Mucosa of rectum (tissue), 2 donors: Measurements from ENCODE around the gene HEBP1.

Source experiments
- H3K27ac ChIP-seq, 2 donors: one replicate each; pipeline ENCODE4 v1.7.0; 2013; ENCODE audit warnings: inconsistent platforms in 2 of 2, low read depth in 2 of 2, low read length in 2 of 2
- H3K27me3 ChIP-seq, 2 donors: one replicate each; pipeline ENCODE4 v1.7.0; 2013; ENCODE audit warnings: low read length in 2 of 2; ENCODE audit not compliant: control insufficient read depth in 2 of 2, insufficient read depth in 2 of 2
- H3K36me3 ChIP-seq, 2 donors: one replicate each; pipeline ENCODE4 v1.7.0; 2013; ENCODE audit warnings: low read length in 2 of 2; ENCODE audit not compliant: control insufficient read depth in 2 of 2, insufficient read depth in 2 of 2
- H3K4me1 ChIP-seq, 2 donors: one replicate each; pipeline ENCODE4 v1.7.0; 2013; ENCODE audit warnings: low read length in 2 of 2, mild to moderate bottlenecking in 1 of 2; ENCODE audit not compliant: control insufficient read depth in 2 of 2, insufficient read depth in 2 of 2
- H3K4me3 ChIP-seq, 2 donors: one replicate each; pipeline ENCODE4 v1.7.0; 2013; ENCODE audit warnings: low read length in 2 of 2
- H3K9ac ChIP-seq, 2 donors: one replicate each; pipeline ENCODE4 v1.7.0; 2013; ENCODE audit warnings: low read length in 2 of 2, low read depth in 1 of 2, mild to moderate bottlenecking in 1 of 2
- H3K9me3 ChIP-seq, 2 donors: one replicate each; pipeline ENCODE4 v1.7.0; 2013; ENCODE audit warnings: low read length in 2 of 2; ENCODE audit not compliant: control insufficient read depth in 2 of 2
- donor health status: healthy.
- donor health status: Normal muscosa, but diverticular disease.

HEBP1 gene

GRCh38 chr12:12958886-12959285 is 41.2 kb downstream of the HEBP1 start:
- no peaks in the 10 kb centered on the region for H3K9me3 ChIP-seq
- H3K4me1 ChIP-seq, result no peaks in the 10 kb centered on the region
- H3K27ac ChIP-seq, result no peak overlapping the region
- no peak overlapping the region for H3K4me3 ChIP-seq
- no peak overlapping the region for H3K9ac ChIP-seq
- H3K36me3 ChIP-seq, result no peaks in the 10 kb centered on the region
- no peaks in the 10 kb centered on the region for H3K27me3 ChIP-seq

- H3K27ac ChIP-seq, result no peak overlapping the region
- no peaks in the 10 kb centered on the region for H3K36me3 ChIP-seq
- no peaks in the 10 kb centered on the region for H3K9me3 ChIP-seq
- no peak overlapping the region for H3K9ac ChIP-seq
- no peaks in the 10 kb centered on the region for H3K27me3 ChIP-seq
- no peak overlapping the region for H3K4me3 ChIP-seq
- no peaks in the 10 kb centered on the region for H3K4me1 ChIP-seq
Observed at GRCh38 chr12:12954878-12955625, 45.0 kb downstream of the HEBP1 start.

- no peaks in the 10 kb centered on the region for H3K4me1 ChIP-seq
- no peak overlapping the region for H3K27ac ChIP-seq
- no peak overlapping the region for H3K9ac ChIP-seq
- H3K27me3 ChIP-seq, result no peaks in the 10 kb centered on the region
- peaks cover 0 to 3% of the 10 kb centered on the region in 2 donors for H3K36me3 ChIP-seq
- H3K9me3 ChIP-seq, result no peaks in the 10 kb centered on the region
- no peak overlapping the region for H3K4me3 ChIP-seq
Observed at GRCh38 chr12:12954356-12954755, 45.7 kb downstream of the HEBP1 start.

GRCh38 chr12:12952036-12952435 is 48.0 kb downstream of the HEBP1 start, which contains the start of gene GPRC5D:
TSS of gene GPRC5D (minus strand) at chr12:12952170. CDS start at chr12:12950384, 1,786 bp downstream.
- Histone ChIP-seq H3K9ac (no peak within 1 kb of the TSS), H3K36me3 (peaks cover 0 to 3% of the 10 kb centered on the region in 2 donors), H3K27ac (no peak within 1 kb of the TSS), H3K4me3 (no peak within 1 kb of the TSS), H3K27me3 (no peaks in the 10 kb centered on the region), H3K9me3 (no peaks in the 10 kb centered on the region), H3K4me1 (no peaks in the 10 kb centered on the region)

- no peaks in the 10 kb centered on the region for H3K4me1 ChIP-seq
- no peaks in the 10 kb centered on the region for H3K9me3 ChIP-seq
- H3K27me3 ChIP-seq, result no peaks in the 10 kb centered on the region
- peaks cover 0 to 3% of the 10 kb centered on the region in 2 donors for H3K36me3 ChIP-seq
- no peak overlapping the region for H3K4me3 ChIP-seq
- no peak overlapping the region for H3K9ac ChIP-seq
- no peak overlapping the region for H3K27ac ChIP-seq
Observed at GRCh38 chr12:12951504-12951903, 48.6 kb downstream of the HEBP1 start.

- no peaks in the 10 kb centered on the region for H3K9me3 ChIP-seq
- no peak overlapping the region for H3K9ac ChIP-seq
- H3K27me3 ChIP-seq, result no peaks in the 10 kb centered on the region
- H3K36me3 ChIP-seq, result peaks cover 0 to 3% of the 10 kb centered on the region in 2 donors
- H3K4me1 ChIP-seq, result no peaks in the 10 kb centered on the region
- no peak overlapping the region for H3K27ac ChIP-seq
- no peak overlapping the region for H3K4me3 ChIP-seq
Observed at GRCh38 chr12:12947902-12948301, 52.2 kb downstream of the HEBP1 start.

- H3K9me3 ChIP-seq, result no peaks in the 10 kb centered on the region
- H3K4me1 ChIP-seq, result no peaks in the 10 kb centered on the region
- H3K4me3 ChIP-seq, result no peak overlapping the region
- H3K36me3 ChIP-seq, result peaks cover 0 to 3% of the 10 kb centered on the region in 2 donors
- H3K27ac ChIP-seq, result no peak overlapping the region
- no peaks in the 10 kb centered on the region for H3K27me3 ChIP-seq
- no peak overlapping the region for H3K9ac ChIP-seq
Observed at GRCh38 chr12:12946686-12947355, 53.2 kb downstream of the HEBP1 start.

- Histone ChIP-seq H3K9ac (no peak overlapping the region), H3K27ac (no peak overlapping the region), H3K27me3 (no peaks in the 10 kb centered on the region), H3K4me1 (no peaks in the 10 kb centered on the region), H3K9me3 (no peaks in the 10 kb centered on the region), H3K36me3 (peaks cover 0 to 3% of the 10 kb centered on the region in 2 donors), H3K4me3 (no peak overlapping the region)
Observed at GRCh38 chr12:12945591-12945990, 54.5 kb downstream of the HEBP1 start.

- no peaks in the 10 kb centered on the region for H3K9me3 ChIP-seq
- H3K4me3 ChIP-seq, result no peak overlapping the region
- H3K27ac ChIP-seq, result no peak overlapping the region
- no peaks in the 10 kb centered on the region for H3K36me3 ChIP-seq
- no peak overlapping the region for H3K9ac ChIP-seq
- H3K4me1 ChIP-seq, result no peaks in the 10 kb centered on the region
- H3K27me3 ChIP-seq, result no peaks in the 10 kb centered on the region
Observed at GRCh38 chr12:12943586-12944260, 56.3 kb downstream of the HEBP1 start.
